Body of pancreas (tissue), 4 donors: ENCODE measurements around the gene PEX6. TPM values are rescaled to one million over a fixed set of nuclear protein-coding genes. Genes with fewer than 3 reads are reported as not detected.

Experiments used
- ATAC-seq: fragments of 150-250 bp; one replicate; pipeline ENCODE4 v1.9.1; 2016
- DNase-seq, 4 donors: peaks; one replicate each; pipeline ENCODE4 v3.0.0-alpha.2; 2019
- H3K27ac ChIP-seq, 4 donors: fragments of 200-600 bp; sonication (generic); 1 replicate in 3 of 4; 2 replicates in 1 of 4; pipeline versions ENCODE4 v1.5.1 to v1.6.1; 2016 to 2019; ENCODE audit warnings: mild to moderate bottlenecking in 1 of 4, mixed read lengths in 1 of 4, moderate library complexity in 1 of 4
- H3K27me3 ChIP-seq, 2 donors: fragments of 200-600 bp; sonication (generic); one replicate each; pipeline ENCODE4 v1.6.0; 2016; ENCODE audit warnings: mild to moderate bottlenecking in 1 of 2
- H3K36me3 ChIP-seq, 2 donors: fragments of 200-600 bp; sonication (generic); replicated peaks in 1 of 2; 2 replicates each; pipeline ENCODE4 v1.5.1; 2016; ENCODE audit warnings: low read depth in 2 of 2; ENCODE audit not compliant: insufficient read depth in 1 of 2
- H3K4me1 ChIP-seq: fragments of 200-600 bp; sonication (generic); one replicate; pipeline ENCODE4 v1.6.0; 2016
- H3K4me3 ChIP-seq, 2 donors: fragments of 200-600 bp; sonication (generic); 1 replicate in 1 of 2; 2 replicates in 1 of 2; pipeline ENCODE4 v1.5.1; 2016 to 2019
- H3K9me3 ChIP-seq, 3 donors: fragments of 200-600 bp; sonication (generic); 1 replicate in 2 of 3; 2 replicates in 1 of 3; pipeline ENCODE4 v1.5.1; 2016
- POLR2A ChIP-seq, 3 donors: fragments of 450-650 bp; IDR thresholded peaks; one replicate each; pipeline ENCODE4 v1.6.1; 2016; ENCODE audit warnings: antibody characterized with exemption in 3 of 3, mild to moderate bottlenecking in 2 of 3
- WGBS, 2 donors: methylation state at CpG; one replicate each; pipeline ENCODE4 v1.1.5; 2017; 5-methylcytosine and 5-hydroxymethylcytosine counted together
- intact Hi-C: fragments of 100-400 bp; cut with DNase I; formaldehyde crosslinking; loops from one replicate; pipeline ENCODE4 v1.15.1; 2023
- total RNA-seq, 2 donors: library from RNA; depleted of rRNA; stranded (reverse); fragments of >200 nt; gene quantifications; one replicate each; pipeline ENCODE4 v1.1.0, GENCODE V29; 2016
- TF ChIP-seq, protein P1 (sequence below), 7 experiments: fragments of 450-650 bp in 4 of 7; fragments of 200-600 bp in 3 of 7; sonication (generic) in 3 of 7; IDR thresholded peaks; one replicate each; pipeline ENCODE4 v1.5.1; 2016 to 2019; ENCODE audit warnings: antibody characterized with exemption in 7 of 7

PEX6 gene
- total RNA-seq, 2 donors from 2014 or later, result 18.1 to 26.2 TPM

DNA sequence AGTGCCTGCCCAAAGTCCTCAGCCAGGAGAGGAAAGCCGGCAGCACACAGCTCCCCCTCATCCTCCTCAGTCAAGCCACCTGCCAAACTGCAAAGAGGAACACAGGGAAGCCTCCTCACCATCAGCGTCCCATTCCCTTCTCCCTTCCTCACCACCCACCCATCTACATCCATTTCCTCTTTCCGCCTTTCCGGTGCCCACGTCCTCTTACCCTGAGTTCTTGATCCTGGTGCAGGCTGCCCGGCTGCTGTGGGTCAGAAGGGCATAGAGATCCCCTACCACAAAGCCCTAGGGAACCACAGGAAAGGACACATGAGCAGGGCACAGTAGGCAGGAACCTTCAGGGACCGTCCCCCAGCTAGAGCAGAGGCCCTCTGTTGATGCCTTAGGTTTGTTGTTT, 12.4 kb downstream of the PEX6 start:
- intact Hi-C loops, result no loop called here
- ATAC-seq (no peak), DNase-seq (peak in 3 of 4 donors; percentile 11 to 33 (median 28))
- Histone ChIP-seq H3K4me1 (peaks cover 41% of the 10 kb centered on the region), H3K4me3 (no peak overlapping the region), H3K27ac (peak overlapping the region in 2 of 4 donors; percentile 21 to 62), H3K27me3 (no peaks in the 10 kb centered on the region), H3K9me3 (no peaks in the 10 kb centered on the region), H3K36me3 (peaks cover 9 to 12% of the 10 kb centered on the region in 2 donors)
- 76 to 82% methylated on average over 7 of the region's 7 CpGs for WGBS, 2 donors
- TF ChIP-seq, protein P1, sequence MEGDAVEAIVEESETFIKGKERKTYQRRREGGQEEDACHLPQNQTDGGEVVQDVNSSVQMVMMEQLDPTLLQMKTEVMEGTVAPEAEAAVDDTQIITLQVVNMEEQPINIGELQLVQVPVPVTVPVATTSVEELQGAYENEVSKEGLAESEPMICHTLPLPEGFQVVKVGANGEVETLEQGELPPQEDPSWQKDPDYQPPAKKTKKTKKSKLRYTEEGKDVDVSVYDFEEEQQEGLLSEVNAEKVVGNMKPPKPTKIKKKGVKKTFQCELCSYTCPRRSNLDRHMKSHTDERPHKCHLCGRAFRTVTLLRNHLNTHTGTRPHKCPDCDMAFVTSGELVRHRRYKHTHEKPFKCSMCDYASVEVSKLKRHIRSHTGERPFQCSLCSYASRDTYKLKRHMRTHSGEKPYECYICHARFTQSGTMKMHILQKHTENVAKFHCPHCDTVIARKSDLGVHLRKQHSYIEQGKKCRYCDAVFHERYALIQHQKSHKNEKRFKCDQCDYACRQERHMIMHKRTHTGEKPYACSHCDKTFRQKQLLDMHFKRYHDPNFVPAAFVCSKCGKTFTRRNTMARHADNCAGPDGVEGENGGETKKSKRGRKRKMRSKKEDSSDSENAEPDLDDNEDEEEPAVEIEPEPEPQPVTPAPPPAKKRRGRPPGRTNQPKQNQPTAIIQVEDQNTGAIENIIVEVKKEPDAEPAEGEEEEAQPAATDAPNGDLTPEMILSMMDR (IDR thresholded peaks at IDR 0.05), result no peak
- peak in 1 of 3 donors; percentile 20 for TF ChIP-seq POLR2A (IDR thresholded peaks at IDR 0.05)

DNA sequence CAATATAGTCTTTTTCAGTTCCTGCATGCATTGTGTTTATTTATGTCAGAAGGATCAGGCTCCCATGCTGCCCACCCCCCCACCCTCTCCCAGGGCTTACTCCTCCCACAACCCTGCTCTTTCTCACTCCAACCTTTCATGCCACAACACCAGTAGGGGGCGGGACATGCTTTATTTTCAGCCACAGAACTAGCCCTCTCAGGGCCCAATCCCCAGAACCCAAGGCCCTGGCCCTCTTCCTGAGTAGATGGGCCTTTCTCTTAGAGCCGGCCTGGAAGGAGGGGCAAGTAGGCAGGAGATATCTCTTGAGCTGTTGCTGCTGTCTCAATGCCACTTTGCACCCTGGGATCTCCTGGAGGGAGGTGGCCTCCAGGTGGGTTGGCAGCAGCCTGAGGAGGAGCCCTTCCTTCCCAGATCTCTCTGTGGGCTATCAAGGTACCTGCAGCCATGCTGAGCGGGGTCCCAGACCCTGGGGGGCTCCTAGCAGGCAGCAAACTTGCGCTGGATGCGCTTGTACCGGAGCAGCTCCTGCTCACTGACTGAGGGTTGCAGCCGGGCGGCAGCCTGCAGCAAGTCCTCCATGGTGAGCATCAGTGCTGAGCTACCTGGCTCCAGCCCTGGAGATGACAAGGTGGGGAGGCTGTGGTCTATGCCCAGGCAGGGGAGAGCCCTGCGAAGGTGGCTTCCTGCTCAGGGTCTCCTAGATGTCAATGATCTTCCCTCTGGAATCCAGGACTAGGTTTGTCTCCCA, 15.0 kb downstream of the PEX6 start:
- Histone ChIP-seq H3K9me3 (no peaks in the 10 kb centered on the region), H3K4me3 (no peak overlapping the region), H3K27ac (peak overlapping the region; percentile 25 to 97 (median 80)), H3K4me1 (peaks cover 37% of the 10 kb centered on the region), H3K36me3 (peaks cover 9 to 12% of the 10 kb centered on the region in 2 donors), H3K27me3 (no peaks in the 10 kb centered on the region)
- ATAC-seq (no peak), DNase-seq (peak; percentile 45 to 64 (median 56))
- 67 to 82% methylated on average over 2 to 9 of the region's 9 CpGs for WGBS, 2 donors
- intact Hi-C loops, result no loop called here
- peak in 1 of 3 donors; percentile 5 for TF ChIP-seq POLR2A (IDR thresholded peaks at IDR 0.05)
- TF ChIP-seq, protein P1 (IDR thresholded peaks at IDR 0.05), result peak in 5 of 7 experiments; percentile 19 to 29 (median 23)

DNA sequence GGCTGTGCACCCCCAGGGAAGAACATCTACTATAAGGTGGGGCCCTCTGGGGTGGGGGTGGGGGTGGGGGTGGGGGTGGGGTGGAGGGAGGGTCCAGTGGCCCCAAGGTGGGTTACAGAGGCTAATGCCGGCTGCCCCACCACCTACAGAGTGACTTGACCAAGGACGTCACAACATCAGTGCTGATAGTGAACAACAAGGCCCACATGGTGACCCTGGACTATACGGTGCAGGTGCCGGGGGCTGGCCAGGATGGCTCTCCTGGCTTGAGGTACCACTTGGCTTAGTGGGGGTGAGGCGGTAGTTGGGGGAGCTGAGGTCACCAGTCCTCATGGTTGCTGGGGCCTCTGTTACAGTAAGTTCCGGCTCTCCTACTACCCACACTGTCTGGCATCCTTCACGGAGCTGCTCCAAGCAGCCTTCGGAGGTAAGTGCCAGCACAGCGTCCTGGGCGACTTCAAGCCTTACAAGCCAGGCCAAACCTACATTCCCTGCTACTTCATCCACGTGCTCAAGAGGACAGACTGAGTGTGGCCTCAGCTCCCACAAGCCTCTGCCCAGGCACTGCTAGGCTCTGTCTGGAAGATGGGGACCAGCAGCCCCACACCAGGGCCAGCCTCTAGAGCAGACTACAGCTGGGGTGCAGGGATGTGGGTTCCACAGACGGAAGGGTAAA, 15.7 kb downstream of the PEX6 start:
- peak overlapping the region; percentile 25 to 97 (median 80) for H3K27ac ChIP-seq
- peaks cover 43% of the 10 kb centered on the region for H3K4me1 ChIP-seq
- peaks cover 9 to 12% of the 10 kb centered on the region in 2 donors for H3K36me3 ChIP-seq
- no peaks in the 10 kb centered on the region for H3K27me3 ChIP-seq
- peak; percentile 14 to 31 (median 27) for DNase-seq
- no peaks in the 10 kb centered on the region for H3K9me3 ChIP-seq
- no peak overlapping the region for H3K4me3 ChIP-seq
- intact Hi-C loops, result no loop called here
- TF ChIP-seq, protein P1 (IDR thresholded peaks at IDR 0.05), result no peak
- no peak for TF ChIP-seq POLR2A (IDR thresholded peaks at IDR 0.05)
- ATAC-seq, result no peak
- 48 to 50% methylated on average over 7 to 12 of the region's 12 CpGs for WGBS, 2 donors

DNA sequence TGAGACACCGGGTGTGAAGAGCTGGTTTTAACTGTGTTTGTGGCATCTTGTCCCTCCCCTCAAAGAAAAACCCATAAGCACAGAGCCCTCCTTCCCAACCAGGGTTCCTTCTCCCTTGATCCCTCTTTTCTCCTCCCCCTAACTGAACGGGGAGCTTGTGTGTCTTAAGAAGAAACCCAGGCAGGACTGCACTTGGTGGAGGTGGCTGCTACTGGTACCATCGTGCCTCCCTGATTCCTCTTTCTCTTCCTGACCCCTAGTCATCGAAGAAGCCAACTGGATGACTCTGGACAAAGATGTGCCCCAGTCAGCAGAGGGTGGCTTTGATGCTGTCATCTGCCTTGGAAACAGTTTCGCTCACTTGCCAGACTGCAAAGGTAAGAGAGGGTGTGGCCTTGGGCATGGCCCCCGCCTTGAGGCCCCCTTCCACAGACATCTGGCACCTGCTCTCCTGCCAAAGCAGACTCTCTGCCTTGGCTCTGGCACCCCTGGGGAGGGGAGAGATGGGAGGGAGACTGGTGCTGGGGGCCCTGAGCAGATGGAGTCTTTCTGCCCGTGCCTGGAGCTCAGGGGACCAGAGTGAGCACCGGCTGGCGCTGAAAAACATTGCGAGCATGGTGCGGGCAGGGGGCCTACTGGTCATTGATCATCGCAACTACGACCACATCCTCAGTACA, 16.3 kb downstream of the PEX6 start:
- Histone ChIP-seq H3K36me3 (peaks cover 9 to 12% of the 10 kb centered on the region in 2 donors), H3K9me3 (no peaks in the 10 kb centered on the region), H3K27me3 (no peaks in the 10 kb centered on the region), H3K4me1 (peaks cover 43% of the 10 kb centered on the region), H3K4me3 (no peak overlapping the region), H3K27ac (peak overlapping the region; percentile 29 to 97 (median 97))
- 61 to 63% methylated on average over 7 to 13 of the region's 13 CpGs for WGBS, 2 donors
- DNase-seq (peak; percentile 48 to 56 (median 51)), ATAC-seq (no peak)
- TF ChIP-seq, protein P1 (IDR thresholded peaks at IDR 0.05), result no peak
- peak; percentile 29 to 73 (median 51) for TF ChIP-seq POLR2A (IDR thresholded peaks at IDR 0.05)
- intact Hi-C loops, result no loop called here
